Measurements from ENCODE around the gene VTI1A. TPM values are rescaled to one million over a fixed set of nuclear protein-coding genes. Genes with fewer than 3 reads are reported as not detected.

The VTI1A gene
- total RNA-seq, 2 donors from 2014 or later, result 53.3 to 57.5 TPM

DNA sequence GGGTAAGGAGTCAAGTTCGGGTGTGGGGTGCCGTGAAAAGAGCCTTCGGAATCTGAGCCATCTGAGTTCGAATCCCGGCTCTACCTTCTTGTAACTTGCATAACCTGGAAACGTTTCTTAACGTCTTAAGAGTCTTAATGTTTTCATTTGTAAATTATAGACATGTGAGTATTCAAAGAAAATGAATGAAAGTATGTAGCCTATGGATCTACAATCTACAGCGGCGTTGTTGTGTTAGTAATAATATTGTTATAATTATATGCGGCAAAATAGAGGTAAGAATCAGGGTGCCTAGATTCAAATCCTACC is 559 bp downstream of the VTI1A start:
- Histone ChIP-seq H3K4me1 (replicated peaks) (no peaks in the 10 kb centered on the region), H3K4me3 (peak overlapping the region; percentile 65 to 89), H3K27me3 (replicated peaks; ENCODE audit: insufficient read depth) (no peaks in the 10 kb centered on the region), H3K36me3 (no peaks in the 10 kb centered on the region), H3K27ac (peak overlapping the region; percentile 82 to 89), H3K9me3 (no peaks in the 10 kb centered on the region)
- DNase-seq (ENCODE audit: low spot score), result no peak
- TF ChIP-seq, protein P1, sequence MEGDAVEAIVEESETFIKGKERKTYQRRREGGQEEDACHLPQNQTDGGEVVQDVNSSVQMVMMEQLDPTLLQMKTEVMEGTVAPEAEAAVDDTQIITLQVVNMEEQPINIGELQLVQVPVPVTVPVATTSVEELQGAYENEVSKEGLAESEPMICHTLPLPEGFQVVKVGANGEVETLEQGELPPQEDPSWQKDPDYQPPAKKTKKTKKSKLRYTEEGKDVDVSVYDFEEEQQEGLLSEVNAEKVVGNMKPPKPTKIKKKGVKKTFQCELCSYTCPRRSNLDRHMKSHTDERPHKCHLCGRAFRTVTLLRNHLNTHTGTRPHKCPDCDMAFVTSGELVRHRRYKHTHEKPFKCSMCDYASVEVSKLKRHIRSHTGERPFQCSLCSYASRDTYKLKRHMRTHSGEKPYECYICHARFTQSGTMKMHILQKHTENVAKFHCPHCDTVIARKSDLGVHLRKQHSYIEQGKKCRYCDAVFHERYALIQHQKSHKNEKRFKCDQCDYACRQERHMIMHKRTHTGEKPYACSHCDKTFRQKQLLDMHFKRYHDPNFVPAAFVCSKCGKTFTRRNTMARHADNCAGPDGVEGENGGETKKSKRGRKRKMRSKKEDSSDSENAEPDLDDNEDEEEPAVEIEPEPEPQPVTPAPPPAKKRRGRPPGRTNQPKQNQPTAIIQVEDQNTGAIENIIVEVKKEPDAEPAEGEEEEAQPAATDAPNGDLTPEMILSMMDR (IDR thresholded peaks at IDR 0.05), result no peak
- TF ChIP-seq POLR2A (IDR thresholded peaks at IDR 0.05) (no peak), POLR2AphosphoS5 (IDR thresholded peaks at IDR 0.05) (no peak)
- 3% methylated on average over 10 of the region's 10 CpGs for WGBS
- intact Hi-C loops (cut with DNase I), result loop anchor here (5.0 kb wide), 1 partner anchor 265 kb away; the partner anchor contains the start of gene GPAM

DNA sequence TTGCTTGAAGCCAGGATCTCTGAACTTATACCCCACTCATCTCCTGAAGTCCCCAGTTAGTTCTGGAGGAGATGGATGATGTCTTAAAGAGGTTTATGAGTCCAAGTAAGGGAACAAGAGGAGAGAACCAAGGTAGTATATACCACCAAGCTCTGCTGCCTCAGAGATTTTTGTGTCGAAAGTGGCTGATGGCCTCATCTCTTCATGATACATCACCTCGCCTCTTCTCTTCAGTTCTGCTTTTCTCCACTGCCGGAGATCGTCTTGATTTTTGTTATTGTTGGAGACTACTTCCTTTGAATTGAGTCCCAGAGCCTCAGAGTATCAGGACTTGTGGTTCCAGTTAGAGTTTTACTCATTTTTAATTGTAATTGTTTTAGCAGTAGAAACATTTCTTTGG is 1.9 kb downstream of the VTI1A start:
- 75% methylated on average over 4 of the region's 4 CpGs for WGBS
- intact Hi-C loops (cut with DNase I), result loop anchor here (5.0 kb wide), 1 partner anchor 267 kb away; the partner anchor contains the start of gene GPAM

DNA sequence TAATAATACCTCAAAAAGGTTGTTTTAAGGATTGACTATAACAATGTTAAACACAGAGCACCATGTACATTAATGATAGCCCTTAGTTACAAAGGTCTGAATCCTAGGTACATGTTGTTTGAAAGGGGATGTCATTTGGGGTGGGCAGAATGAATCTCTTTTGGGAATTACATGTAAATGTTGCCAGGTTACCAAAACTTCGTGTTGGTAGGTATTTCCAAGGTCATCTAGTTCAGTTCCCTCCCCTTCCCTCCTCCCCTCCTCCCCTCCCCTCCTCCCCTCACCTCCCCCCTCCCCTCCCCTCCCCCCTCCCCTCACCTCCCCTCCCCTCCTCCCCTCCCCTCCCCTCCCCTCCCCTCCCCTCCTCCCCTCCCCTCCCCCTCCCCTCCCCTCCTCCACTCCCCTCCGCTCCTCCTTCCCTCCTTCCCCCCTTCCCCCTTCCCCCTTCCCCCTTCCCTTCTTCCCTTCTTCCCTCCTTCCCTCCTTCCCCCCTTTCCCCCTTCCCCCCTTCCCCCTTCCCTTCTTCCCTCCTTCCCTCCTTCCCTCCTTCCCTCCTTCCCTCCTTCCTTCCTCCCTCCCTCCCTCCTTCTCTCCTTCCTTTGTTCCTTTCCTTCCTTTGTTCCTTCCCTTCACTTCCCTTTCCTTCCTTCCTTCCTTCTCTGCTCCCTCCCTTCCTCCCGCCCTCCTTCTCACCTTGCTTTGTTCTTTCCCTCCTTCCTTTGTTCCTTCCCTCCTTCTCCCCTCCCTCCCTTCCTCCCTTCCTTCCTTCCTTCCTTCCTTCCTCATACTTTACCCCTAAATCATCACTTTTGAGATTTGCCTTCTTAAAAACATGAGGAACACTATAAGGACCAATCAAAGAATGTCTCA is 8.1 kb downstream of the VTI1A start:
- no peak for DNase-seq (ENCODE audit: low spot score)
- no peaks in the 10 kb centered on the region for H3K4me1 ChIP-seq (replicated peaks)
- intact Hi-C loops (cut with DNase I), result no loop called here
- no peak overlapping the region for H3K27ac ChIP-seq
- no peaks in the 10 kb centered on the region for H3K9me3 ChIP-seq
- WGBS, result 78% methylated on average over 2 of the region's 3 CpGs
- no peaks in the 10 kb centered on the region for H3K27me3 ChIP-seq (replicated peaks; ENCODE audit: insufficient read depth)
- H3K4me3 ChIP-seq, result no peak overlapping the region
- H3K36me3 ChIP-seq, result no peaks in the 10 kb centered on the region
- TF ChIP-seq POLR2AphosphoS5 (IDR thresholded peaks at IDR 0.05), result no peak
- TF ChIP-seq POLR2A (IDR thresholded peaks at IDR 0.05), result no peak
- TF ChIP-seq, protein P1 (IDR thresholded peaks at IDR 0.05), result no peak

More for the DNA sequence above, 1.9 kb downstream of the VTI1A start:
- no peaks in the 10 kb centered on the region for H3K4me1 ChIP-seq (replicated peaks)
- no peaks in the 10 kb centered on the region for H3K9me3 ChIP-seq
- no peak overlapping the region for H3K4me3 ChIP-seq
- H3K27ac ChIP-seq, result no peak overlapping the region
- DNase-seq (ENCODE audit: low spot score), result no peak
- TF ChIP-seq, protein P1 (IDR thresholded peaks at IDR 0.05), result no peak
- TF ChIP-seq POLR2AphosphoS5 (IDR thresholded peaks at IDR 0.05) (no peak), POLR2A (IDR thresholded peaks at IDR 0.05) (no peak)
- H3K36me3 ChIP-seq, result no peaks in the 10 kb centered on the region
- H3K27me3 ChIP-seq (replicated peaks; ENCODE audit: insufficient read depth), result no peaks in the 10 kb centered on the region

DNA sequence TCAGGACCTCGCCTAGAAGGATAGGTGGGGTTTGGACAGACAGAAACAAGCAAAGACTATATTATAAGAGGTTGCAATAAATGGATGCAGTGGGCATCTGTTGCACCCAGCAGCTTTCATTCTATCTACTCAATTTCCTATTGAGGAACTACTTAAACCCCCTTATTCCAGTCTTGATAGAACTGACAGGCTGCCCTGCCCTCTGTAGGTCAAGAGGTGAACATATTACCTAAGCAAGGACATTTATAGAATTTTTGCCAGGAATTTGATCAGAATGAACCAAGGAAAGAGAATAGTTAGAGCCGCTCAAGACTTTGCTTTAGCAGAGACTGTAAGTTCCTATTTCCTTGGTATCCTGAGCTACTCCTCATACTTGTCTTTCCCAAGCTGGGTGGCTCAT is 9.5 kb downstream of the VTI1A start:
- no peak for DNase-seq (ENCODE audit: low spot score)
- 98% methylated on average over 2 of the region's 2 CpGs for WGBS
- Histone ChIP-seq H3K4me3 (no peak overlapping the region), H3K36me3 (no peaks in the 10 kb centered on the region), H3K27me3 (replicated peaks; ENCODE audit: insufficient read depth) (no peaks in the 10 kb centered on the region), H3K9me3 (no peaks in the 10 kb centered on the region), H3K27ac (no peak overlapping the region), H3K4me1 (replicated peaks) (no peaks in the 10 kb centered on the region)
- intact Hi-C loops (cut with DNase I), result no loop called here
- TF ChIP-seq POLR2A (IDR thresholded peaks at IDR 0.05) (no peak), POLR2AphosphoS5 (IDR thresholded peaks at IDR 0.05) (no peak)
- TF ChIP-seq, protein P1 (IDR thresholded peaks at IDR 0.05), result no peak

DNA sequence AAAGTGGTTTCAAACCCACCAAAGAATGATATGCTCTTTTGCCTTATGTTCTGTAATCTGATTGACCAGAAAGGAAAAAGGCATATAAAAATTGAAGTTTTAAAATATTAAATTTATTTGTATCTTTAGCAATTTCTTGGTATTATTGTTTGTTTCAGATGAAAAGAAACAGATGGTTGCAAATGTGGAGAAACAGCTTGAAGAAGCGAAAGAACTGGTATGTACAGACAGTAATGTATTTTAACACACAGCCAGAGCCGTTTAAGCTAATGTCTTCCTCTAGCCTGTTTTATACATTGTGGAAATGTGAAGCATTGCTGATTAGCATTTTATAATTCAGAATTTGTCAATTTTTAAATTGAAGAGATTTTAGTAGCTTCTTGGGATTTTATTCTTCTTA is 13.4 kb downstream of the VTI1A start:
- H3K4me3 ChIP-seq, result no peak overlapping the region
- DNase-seq (ENCODE audit: low spot score), result no peak
- no peak overlapping the region for H3K27ac ChIP-seq
- H3K4me1 ChIP-seq (replicated peaks), result no peaks in the 10 kb centered on the region
- TF ChIP-seq POLR2A (IDR thresholded peaks at IDR 0.05), result no peak
- no peak for TF ChIP-seq POLR2AphosphoS5 (IDR thresholded peaks at IDR 0.05)
- TF ChIP-seq, protein P1 (IDR thresholded peaks at IDR 0.05), result no peak
- H3K9me3 ChIP-seq, result no peaks in the 10 kb centered on the region
- 97% methylated on average over 2 of the region's 2 CpGs for WGBS
- intact Hi-C loops (cut with DNase I), result no loop called here
- H3K27me3 ChIP-seq (replicated peaks; ENCODE audit: insufficient read depth), result no peaks in the 10 kb centered on the region
- no peaks in the 10 kb centered on the region for H3K36me3 ChIP-seq
